Ishikawa (cell line): ENCODE data around the gene OLIG1.

ENCODE experiments used
- CEBPB ChIP-seq: IDR thresholded peaks from 2 replicates; pipeline ENCODE4 v1.6.1; 2012
- EP300 ChIP-seq: IDR thresholded peaks from 2 replicates; pipeline ENCODE4 v1.6.1; 2012; ENCODE audit warnings: borderline replicate concordance
- FOXM1 ChIP-seq: IDR thresholded peaks from 2 replicates; pipeline ENCODE4 v1.6.1; 2012; ENCODE audit warnings: low read depth, borderline replicate concordance
- RAD21 ChIP-seq: IDR thresholded peaks from 2 replicates; pipeline ENCODE4 v1.6.1; 2012; ENCODE audit warnings: low read depth
- TAF1 ChIP-seq: IDR thresholded peaks from 2 replicates; pipeline ENCODE4 v1.6.1; 2012; ENCODE audit warnings: low read depth, mild to moderate bottlenecking
- YY1 ChIP-seq: IDR thresholded peaks from 2 replicates; pipeline ENCODE4 v1.6.1; 2012; ENCODE audit warnings: low read depth
- TF ChIP-seq, protein P1 (sequence below): IDR thresholded peaks from 2 replicates; pipeline ENCODE4 v1.6.1; 2012
- TF ChIP-seq, protein P2 (sequence below): IDR thresholded peaks from 2 replicates; pipeline ENCODE4 v1.6.1; 2012; ENCODE audit warnings: low read depth, mild to moderate bottlenecking
- TF ChIP-seq, protein P3 (sequence below): IDR thresholded peaks from 2 replicates; pipeline ENCODE4 v1.6.1; 2012

DNA sequence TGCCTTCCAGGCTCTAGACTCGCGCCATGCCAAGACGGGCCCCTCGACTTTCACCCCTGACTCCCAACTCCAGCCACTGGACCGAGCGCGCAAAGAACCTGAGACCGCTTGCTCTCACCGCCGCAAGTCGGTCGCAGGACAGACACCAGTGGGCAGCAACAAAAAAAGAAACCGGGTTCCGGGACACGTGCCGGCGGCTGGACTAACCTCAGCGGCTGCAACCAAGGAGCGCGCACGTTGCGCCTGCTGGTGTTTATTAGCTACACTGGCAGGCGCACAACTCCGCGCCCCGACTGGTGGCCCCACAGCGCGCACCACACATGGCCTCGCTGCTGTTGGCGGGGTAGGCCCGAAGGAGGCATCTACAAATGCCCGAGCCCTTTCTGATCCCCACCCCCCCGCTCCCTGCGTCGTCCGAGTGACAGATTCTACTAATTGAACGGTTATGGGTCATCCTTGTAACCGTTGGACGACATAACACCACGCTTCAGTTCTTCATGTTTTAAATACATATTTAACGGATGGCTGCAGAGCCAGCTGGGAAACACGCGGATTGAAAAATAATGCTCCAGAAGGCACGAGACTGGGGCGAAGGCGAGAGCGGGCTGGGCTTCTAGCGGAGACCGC, 46.3 kb upstream of the OLIG1 start:
- TF ChIP-seq, protein P1, sequence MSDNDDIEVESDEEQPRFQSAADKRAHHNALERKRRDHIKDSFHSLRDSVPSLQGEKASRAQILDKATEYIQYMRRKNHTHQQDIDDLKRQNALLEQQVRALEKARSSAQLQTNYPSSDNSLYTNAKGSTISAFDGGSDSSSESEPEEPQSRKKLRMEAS, result no peak
- TF ChIP-seq YY1, result no peak
- no peak for TF ChIP-seq EP300
- TF ChIP-seq, protein P2, sequence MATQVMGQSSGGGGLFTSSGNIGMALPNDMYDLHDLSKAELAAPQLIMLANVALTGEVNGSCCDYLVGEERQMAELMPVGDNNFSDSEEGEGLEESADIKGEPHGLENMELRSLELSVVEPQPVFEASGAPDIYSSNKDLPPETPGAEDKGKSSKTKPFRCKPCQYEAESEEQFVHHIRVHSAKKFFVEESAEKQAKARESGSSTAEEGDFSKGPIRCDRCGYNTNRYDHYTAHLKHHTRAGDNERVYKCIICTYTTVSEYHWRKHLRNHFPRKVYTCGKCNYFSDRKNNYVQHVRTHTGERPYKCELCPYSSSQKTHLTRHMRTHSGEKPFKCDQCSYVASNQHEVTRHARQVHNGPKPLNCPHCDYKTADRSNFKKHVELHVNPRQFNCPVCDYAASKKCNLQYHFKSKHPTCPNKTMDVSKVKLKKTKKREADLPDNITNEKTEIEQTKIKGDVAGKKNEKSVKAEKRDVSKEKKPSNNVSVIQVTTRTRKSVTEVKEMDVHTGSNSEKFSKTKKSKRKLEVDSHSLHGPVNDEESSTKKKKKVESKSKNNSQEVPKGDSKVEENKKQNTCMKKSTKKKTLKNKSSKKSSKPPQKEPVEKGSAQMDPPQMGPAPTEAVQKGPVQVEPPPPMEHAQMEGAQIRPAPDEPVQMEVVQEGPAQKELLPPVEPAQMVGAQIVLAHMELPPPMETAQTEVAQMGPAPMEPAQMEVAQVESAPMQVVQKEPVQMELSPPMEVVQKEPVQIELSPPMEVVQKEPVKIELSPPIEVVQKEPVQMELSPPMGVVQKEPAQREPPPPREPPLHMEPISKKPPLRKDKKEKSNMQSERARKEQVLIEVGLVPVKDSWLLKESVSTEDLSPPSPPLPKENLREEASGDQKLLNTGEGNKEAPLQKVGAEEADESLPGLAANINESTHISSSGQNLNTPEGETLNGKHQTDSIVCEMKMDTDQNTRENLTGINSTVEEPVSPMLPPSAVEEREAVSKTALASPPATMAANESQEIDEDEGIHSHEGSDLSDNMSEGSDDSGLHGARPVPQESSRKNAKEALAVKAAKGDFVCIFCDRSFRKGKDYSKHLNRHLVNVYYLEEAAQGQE, result no peak
- TF ChIP-seq FOXM1, result no peak
- TF ChIP-seq CEBPB, result no peak
- no peak for TF ChIP-seq TAF1
- TF ChIP-seq, protein P3, sequence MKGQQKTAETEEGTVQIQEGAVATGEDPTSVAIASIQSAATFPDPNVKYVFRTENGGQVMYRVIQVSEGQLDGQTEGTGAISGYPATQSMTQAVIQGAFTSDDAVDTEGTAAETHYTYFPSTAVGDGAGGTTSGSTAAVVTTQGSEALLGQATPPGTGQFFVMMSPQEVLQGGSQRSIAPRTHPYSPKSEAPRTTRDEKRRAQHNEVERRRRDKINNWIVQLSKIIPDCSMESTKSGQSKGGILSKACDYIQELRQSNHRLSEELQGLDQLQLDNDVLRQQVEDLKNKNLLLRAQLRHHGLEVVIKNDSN, result no peak
- no peak for TF ChIP-seq RAD21
